ENCODE measurements around the gene TIGD4.

Gene TIGD4

DNA sequence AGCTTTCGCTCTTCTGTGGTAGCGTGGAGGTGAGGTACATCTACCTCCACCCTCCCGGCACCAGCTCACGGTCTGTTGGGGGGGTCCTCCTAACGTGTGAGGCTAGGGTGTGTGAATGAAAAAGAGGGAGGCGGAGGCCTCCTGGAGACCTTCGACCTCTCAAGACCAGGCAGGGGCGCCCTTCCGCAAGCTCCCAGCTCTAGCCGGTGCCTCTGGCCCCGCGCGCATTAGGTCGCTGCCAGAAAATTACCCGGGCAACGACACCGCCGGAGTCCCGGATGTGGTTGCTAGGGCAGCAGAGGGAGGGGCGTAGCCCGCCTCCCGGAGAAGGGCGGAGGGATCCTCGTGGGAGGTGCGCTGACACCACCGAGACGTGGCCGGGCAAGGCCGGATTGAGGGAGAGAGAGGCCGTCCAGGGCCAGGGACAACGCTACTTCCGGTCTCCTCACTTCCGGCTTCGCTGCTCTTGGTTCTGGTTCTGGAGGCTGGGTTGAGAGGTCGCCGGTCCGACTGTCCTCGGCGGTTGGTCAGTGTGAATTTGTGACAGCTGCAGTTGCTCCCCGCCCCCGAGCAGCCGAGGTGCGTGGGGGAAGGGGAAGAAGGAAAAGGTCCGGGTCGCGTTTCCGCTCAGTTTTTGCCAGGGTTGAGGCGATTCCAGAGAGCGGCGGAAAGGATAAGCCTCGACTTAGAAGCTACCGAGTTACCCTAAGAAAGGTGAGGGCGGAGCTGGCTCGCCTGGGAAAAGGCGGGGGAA is at the start of gene TIGD4, which contains the start of gene ARFIP1:
TIGD4 (minus strand) TSS at position 218 of the 754 bp plus-strand sequence. CDS start 8,726 bp downstream, outside the sequence.
ARFIP1 (plus strand) TSS at position 442 of the 754 bp plus-strand sequence. CDS start 49,680 bp downstream, outside the sequence.
- no peak for FAIRE-seq

DNA sequence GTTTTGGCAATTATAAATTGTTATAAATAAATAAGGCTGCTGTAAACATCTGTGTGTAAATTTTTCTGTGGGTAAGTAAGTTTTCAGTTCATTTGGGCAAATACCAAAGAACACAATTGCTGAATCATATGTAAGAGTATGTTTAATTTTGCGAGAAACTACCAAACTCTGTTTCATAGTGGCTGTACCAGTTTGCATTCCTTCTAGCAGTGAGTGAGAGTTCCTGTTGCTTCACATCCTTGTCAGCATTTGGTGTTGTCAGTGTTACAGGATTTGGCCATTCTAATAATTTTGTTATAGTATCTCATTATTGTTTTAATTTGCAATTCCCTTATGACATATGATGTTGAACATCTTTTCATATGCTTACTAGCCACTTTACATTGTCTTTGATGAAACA is 48.6 kb upstream of the TIGD4 start:
- FAIRE-seq: no peak

DNA sequence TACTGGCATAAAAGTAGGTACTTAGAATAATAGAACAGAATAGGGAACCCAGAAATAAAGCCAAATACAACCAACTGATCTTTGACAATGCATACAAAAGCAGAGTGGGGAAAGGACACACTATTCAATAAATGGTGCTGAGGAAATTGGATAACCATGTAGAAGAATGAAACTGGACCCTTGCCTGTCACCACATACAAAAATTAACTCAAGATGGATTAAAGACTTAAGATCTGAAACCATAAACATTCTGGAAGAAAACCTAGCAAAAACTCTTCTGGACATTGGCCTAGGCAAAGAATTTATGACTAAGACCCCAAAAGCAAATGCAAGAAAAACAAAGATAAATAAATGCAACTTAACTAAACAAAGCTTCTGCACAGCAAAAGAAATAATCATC is 45.8 kb upstream of the TIGD4 start:
- no peak for FAIRE-seq

DNA sequence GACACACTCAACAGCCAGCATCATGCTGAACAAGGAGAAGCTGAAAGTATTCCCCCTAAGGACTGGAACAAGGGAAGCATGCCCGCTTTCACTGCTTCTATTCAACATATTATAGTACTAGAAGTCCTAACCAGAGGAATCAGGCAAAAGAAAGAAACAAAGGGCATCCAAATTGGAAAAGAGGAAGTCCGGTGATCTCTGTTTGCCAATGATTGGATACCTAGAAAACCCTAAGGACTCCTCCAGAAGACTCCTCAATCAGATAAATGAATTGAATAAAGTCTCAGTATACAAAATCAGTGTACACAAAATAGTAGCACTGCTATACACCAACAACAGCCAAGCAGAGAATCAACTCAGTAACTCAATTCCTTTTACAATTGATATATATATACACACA is 45.0 kb upstream of the TIGD4 start:
- FAIRE-seq: no peak

DNA sequence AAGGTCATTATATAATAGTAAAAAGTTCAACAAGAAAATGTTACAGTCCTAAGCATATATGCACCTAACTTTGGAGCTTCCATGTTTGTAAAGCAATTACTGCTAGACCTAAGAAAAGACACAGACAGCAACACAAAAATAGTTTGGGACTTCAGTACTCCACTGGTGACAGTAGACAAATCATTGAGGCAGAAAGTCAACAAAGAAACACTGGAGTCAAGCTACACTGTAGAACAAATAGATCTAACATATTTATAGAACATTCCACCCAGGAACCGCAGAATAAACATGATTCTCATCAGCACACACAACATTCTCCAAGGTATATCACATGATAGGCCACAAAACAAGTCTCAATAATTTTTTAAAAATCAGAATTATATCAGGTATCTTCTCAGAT is 42.8 kb upstream of the TIGD4 start:
- FAIRE-seq: no peak

DNA sequence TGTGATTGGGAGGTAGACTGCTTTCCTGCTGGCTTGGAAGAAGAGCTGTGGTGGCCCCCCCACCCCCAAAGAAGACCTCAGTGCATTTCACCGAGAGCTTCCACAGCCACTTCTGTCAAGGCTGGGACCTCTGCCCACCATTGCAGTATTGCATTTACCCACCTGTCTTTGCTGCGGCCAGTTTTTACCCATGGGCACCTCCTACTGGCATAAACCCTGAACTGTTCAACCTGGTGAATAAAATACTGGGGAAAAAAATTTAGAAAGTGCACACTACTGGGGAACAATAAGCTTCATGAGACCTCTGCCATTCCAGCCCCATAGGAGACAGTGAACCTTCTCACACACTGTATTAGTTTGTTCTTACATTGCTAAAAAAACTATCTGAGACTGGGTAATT is 40.5 kb upstream of the TIGD4 start:
- FAIRE-seq: no peak

DNA sequence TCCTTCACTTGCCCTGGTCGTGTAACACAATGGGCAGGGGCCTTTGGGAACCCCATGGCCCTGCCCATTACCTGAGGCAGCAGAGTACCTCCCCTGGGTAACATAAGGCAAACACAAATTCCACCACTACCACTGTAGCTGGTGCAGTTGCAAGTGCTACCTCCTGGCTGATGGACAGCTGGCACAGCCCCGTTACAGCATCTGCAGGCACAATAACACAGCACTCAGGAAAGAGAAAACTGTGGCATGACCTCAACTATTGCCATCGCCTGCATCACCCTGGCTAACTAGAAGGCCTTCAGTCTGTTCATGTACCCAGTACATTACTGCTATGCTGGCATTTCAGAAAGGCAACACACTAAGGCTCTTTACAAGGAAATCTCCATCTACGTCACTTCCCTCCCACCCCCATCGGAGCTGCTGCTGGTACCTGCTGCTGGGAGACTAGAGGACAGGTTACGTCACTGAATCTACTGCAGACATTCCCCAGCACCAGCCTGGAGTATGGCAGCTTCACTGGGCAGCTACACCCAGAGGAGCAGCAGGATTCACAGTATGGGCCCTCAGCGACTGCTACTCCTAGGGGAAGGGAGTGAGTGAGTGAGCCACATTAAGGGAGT is 39.6 kb upstream of the TIGD4 start:
- no peak for FAIRE-seq

DNA sequence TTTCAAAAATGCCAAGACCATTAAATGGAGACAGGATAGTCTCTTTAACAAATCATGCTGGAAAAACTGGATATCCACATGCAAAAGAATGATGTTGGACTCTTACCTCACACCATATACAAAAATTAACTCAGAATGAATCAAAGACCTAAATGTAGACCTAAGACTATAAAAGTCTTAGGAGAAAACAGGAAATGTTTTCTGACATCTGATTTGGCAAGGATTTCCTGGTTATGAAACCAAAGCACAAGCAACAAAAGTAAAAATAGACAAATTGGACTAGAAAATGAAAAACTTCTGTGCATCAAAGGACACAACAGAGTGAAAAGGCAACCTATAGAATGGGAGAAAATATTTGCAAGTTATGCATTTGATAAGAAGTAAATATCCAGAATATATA is 37.8 kb upstream of the TIGD4 start:
- FAIRE-seq: no peak

DNA sequence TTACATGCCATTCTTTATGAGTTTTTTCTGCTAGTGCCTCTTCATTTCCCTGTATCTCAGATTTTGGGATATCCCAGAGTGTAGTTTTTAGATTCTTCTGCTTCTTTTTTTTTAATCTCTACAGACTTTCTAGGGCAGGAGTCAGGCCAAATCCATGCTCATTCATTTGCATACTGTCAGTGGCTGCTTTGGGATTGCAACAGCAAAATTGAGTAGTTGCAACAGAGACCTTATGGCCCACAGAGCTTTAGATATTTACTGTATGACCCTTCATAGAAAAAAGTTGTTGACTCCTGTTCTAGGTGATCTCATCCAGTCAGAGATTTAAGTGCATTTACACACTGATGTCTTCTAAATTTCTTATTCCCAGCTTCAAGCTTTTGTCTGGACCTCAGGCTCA is 35.5 kb upstream of the TIGD4 start:
- no peak for FAIRE-seq

DNA sequence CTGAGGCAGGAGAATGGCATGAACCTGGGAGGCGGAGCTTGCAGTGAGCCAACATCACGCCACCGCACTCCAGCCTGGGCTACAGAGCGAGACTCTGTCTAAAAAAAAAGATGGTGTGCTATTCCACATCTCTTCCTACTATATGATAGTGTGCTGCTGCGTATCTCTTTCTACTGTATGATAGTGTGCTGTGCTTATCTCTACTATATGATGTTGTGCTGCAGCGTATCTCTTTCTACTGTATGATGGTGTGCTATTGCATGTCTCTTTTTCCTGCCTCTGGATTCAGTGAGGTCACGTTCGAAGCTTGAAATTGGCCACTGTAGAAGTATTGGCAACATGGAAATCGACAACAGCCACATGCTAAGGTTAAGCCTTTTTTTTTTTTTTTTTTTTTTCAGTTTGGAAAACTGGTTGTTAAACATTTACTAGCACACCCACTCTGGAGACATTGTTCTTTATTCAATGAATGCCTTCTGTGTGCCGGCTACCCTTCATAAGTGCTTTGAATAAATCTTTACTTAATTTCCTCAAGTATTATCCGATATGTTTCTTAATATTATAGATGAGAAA is 31.3 kb upstream of the TIGD4 start:
- no peak for FAIRE-seq

DNA sequence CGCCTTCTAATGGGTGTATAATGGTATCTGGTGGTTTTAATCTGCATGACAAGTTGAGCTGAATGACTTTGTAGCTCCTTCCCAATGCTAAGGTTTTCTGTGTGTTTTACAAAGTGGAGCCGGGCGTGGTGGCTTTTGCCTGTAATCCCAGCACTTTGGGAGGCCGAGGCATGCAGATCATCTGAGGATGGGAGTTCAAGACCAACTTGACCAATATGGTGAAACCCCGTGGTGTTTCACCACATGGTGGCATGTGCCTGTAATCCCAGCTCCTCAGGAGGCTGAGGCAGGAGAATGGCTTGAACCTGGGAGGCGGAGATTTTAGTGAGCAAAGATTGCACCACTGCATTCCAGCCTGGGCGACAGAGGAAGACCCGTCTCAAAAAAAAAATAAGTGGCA is 29.1 kb upstream of the TIGD4 start:
- no peak for FAIRE-seq

DNA sequence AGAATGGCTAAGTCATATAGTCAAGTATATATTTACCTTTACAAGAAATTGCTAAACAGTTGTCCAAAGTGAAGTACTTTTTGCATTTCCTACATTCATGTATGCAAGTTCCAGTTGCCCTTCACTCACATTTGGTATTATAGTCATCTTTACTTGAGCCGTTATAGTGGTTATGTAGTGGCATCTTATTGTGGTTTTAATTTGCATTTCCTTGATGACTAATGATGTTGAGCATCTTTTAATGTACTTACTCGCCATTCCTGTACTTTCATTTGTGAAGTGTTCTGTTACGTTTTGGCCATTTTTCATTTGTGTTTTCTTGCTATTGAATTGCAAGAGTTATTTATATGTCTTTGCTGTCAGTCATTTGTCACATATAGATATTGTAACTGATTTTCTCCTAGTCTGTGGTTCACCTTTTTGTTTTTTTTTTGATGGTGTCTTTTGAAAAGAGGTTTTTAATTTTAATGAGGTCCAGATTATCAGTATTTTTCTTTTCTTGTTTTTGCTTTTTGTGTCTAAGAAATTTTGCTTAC is 27.8 kb upstream of the TIGD4 start:
- FAIRE-seq: no peak

DNA sequence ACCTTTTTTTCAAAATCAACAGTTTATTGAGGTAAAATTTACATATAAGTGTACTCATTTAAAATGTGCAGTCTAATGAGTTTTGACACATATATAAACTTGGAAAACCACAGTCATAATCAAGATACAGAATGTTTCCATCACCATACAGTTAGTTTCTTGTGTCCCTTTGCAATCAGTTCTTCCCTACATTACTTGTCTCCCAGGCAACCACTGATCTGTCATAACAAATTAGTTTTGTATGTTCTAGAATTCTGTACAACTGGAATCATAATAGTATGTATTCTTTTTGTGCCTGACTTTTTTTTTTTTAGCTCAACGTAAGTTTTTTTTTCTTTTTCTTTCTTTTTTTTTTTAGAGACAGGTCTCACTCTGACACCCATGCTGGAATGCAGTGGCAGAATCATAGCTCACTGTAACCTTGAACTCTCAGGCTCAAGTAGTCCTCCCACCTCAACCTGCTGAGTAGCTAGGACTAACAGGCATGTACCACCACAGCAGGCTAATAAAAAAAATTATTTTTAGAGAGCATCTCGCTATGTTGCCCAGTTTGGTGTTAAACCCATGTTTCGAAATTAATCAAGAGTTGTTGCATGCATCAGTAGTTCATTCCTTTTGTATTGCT is 27.1 kb upstream of the TIGD4 start:
- FAIRE-seq: no peak

DNA sequence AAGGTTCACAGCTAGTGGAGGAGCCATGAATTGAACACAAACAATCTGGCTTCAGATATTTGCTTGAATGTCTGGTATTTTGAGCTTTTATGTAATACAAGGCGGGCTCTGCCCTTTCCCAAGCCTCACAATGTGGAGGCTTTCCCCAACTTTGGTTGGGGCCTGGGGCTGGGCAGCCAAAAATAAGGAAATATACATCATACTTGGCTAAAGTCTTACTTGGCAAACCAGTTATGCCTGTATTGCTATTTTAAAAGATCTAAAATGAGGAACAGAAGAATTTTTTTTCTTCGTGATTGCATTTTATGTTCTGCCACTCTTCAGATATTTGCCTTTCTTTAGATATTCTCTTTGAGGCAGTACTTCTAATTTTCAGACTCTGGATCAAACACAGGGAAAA is 26.3 kb upstream of the TIGD4 start:
- FAIRE-seq: no peak

DNA sequence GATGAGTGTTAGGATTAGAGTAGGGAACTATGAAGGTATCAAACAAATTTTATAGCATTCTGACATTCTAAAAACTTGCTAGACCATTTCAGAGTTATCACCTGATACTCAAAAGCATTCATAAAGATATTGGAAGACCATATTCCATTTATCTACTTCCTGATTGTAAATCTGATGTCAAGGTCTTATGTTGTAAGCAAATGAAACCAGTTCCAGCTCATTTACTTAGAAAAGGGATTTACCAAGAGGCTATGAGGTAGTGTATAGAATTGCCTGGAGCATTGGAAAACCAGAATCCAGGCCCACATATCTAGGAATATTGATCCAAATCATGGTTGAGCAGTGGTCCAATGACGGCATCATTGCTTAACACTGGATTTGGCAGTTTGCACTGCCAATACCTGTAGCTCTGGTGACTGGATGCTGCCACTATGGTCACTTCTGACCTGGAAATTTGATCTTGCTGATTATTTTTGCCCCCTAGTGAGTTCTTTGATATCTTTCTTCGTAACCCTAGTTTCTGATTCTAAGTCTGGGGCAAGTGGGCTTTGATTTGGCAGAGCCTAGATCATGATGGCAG is 25.6 kb upstream of the TIGD4 start:
- no peak for FAIRE-seq

DNA sequence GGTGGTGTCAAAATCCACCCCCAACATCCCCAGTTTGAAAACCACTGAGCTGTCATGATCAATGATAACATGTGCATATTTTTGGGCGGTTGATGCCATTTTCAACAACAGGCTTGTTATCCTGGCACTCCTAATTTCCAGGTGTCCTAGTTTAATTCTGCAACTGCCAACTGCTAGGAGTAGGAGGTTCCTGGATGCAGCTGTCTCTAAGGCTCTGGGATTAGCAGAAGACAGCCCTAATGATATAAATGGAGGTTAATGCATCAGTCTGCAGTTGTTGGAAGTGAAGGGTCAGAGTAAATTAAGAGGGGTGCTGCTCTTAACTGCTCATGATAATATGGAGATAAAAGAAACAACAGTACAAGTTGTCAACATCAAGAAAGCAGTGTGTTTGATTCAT is 24.0 kb upstream of the TIGD4 start:
- FAIRE-seq: no peak

DNA sequence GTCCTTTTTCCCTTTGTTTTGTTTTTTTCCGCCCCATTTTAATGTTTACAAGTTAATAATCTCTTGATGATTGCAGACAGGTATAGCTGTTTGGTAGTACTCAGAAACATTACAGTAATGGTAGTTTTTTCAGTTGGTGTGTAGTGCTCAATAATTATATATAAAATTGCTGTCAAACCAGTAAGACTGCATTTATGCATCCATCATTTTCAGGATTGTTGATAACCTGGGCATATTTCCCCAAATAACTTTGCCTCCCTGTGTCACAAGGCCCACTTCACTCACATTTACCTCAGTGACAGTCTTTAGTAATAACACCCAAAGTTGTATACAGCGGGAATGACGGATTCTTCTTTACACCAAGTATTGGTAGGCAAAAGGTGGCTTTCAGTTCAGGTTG is 16.4 kb upstream of the TIGD4 start:
- FAIRE-seq: no peak

DNA sequence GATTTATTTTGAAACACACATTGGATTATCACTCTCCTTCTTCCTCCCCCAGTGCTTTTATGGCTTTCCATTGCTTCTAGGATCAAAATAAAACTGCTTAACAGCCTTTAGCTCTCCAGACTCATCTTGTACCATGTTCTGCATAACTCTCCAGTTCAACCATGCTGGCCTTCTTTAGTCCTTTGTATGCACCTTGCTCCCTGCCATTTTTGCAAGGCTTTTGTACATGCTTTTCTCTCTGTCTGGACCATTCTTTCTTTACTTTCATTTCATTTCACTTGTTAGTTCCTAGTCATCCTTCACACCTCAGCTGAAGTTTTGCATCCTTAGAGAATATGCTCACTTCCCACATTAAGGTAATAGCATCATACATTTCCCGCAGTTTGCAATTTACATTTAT is 7.1 kb upstream of the TIGD4 start:
- no peak for FAIRE-seq

DNA sequence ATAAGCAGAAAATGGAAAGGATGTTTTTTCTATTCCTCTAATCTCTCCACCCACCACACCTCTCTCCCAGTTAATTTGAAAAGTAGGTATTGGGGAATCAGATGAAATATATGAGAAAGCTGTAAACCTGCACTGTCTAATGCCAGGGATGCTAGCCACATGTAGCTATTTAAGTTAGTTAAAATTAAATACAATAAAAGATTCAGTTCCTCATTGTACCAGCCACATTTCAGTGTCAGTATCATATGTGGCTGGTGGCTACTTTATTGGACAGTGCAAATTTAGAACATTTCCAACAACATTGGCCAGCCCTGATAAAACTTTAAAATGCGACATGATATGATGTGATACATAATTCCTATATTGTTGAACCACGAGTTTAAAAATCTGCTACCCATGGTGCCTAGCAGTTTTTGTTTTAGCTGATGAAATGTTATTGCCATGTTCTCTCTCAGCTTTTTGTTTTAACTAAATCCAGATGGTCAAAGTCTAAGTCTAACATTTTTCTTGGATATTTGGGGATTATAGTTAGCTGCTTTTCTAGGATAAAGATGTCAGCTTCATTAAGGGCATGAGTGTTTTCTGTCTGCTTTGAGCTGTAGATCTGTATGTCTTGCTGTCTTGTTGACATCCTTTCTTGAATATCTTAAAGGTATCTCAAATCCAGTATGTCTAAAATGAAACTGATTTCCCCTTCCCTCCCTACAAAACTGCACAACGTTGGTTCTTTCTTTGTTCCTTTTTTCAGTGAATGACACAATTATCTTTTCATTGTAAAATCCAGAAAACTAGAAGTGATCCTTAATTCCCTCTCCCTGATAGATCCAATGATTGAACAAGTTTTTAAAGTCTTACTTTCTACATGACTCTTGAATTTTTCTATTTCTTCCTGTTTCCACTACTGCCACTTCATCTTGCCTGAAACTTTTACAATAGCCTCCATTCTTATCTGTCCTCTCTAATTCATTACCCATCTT is 6.4 kb upstream of the TIGD4 start:
- no peak for FAIRE-seq

DNA sequence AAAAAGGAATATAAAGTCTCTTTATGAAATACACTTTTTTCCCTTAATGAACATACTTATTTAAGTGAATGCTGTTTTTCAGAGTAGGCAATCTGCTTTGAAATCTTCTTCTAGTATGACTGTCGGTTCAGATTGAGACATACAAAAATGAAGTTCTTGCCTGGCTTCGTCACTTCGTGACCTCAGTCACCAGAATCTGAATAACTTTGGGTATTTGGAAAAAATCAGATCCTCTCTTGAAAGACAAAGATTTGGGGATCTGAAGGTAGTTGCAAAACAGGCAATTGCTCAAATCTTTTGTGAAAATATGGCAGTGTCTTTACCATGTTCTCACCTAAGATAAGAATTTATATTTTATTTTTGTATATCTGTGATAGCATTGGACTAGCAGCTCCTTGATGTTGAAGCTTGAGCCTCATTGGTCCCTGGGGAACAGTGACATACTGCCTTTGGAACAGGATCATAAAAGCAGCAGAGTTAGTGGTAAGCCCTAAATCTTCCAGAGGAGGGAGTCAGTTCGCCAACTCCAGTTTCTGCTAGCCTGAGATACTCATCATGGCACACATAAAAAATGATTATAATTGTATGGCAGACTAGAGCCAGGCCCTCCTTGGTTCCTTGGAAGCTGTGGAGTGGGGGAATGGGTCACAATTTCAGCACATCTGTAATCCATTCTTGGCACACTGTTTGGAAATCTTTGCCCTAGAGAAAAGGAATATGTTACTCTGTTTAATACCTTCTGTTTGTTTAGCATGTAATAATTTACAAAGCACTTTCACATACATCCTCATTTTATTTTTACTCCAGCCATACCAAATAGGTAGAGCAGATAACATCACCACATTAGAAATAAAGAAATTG is 5.2 kb upstream of the TIGD4 start:
- no peak for FAIRE-seq

DNA sequence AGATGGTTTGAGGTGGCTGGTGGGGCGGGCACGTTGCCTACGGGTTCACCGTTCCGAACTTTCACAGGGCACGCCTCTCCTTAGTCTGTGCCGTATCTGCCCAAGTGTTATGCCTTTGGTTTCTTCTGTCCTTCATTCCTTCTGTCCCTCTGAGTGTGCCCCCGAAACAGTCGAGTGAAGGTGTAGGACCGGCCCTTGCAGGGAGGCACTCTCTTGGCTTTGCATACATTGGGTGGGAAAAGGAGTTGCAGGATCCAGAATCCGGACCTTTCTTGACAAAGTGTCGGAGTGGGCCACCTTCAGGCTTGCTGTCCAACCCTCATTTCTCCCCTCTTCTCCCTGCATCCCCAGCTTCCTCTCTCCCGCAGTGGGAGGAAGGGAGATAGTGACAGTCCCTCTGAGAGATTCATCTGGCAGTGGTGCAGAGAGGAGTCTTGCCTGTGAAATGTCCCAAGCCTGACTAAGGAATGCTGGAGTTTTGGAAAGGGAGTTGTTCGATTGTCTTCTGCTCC is 793 bp upstream of the TIGD4 start:
- no peak for FAIRE-seq

Measured in colon (tissue), 2 donors.